Nephron progenitor cell (in vitro differentiated cells): ENCODE measurements around the gene TRAFD1.

Source experiments
- DNase-seq: peaks from one replicate; pipeline ENCODE4 v3.0.0; 2021
- H3K27ac Mint-ChIP-seq: 2 replicates; pipeline ENCODE4 v1.8.0; 2021; ENCODE audit warnings: mild to moderate bottlenecking, moderate library complexity, mixed read lengths
- H3K27me3 Mint-ChIP-seq: 2 replicates; pipeline ENCODE4 v1.8.0; 2021; ENCODE audit warnings: mild to moderate bottlenecking, low read depth, mixed read lengths; ENCODE audit not compliant: poor library complexity
- H3K36me3 Mint-ChIP-seq: 2 replicates; pipeline ENCODE4 v1.8.0; 2021; ENCODE audit warnings: low read depth, mixed read lengths
- H3K4me1 Mint-ChIP-seq: 2 replicates; pipeline ENCODE4 v1.8.0; 2021; ENCODE audit warnings: mixed read lengths
- H3K4me3 Mint-ChIP-seq: 2 replicates; pipeline ENCODE4 v1.8.0; 2021; ENCODE audit warnings: mild to moderate bottlenecking, moderate library complexity, mixed read lengths
- H3K9me3 Mint-ChIP-seq: 2 replicates; pipeline ENCODE4 v1.8.0; 2021; ENCODE audit warnings: mild to moderate bottlenecking, moderate library complexity, mixed read lengths
- TF ChIP-seq, protein P1 (sequence below): fragments of 200-600 bp; sonication (generic); IDR thresholded peaks from 2 replicates; pipeline ENCODE4 v1.5.0; 2021; ENCODE audit warnings: antibody characterized with exemption

The TRAFD1 gene

DNA sequence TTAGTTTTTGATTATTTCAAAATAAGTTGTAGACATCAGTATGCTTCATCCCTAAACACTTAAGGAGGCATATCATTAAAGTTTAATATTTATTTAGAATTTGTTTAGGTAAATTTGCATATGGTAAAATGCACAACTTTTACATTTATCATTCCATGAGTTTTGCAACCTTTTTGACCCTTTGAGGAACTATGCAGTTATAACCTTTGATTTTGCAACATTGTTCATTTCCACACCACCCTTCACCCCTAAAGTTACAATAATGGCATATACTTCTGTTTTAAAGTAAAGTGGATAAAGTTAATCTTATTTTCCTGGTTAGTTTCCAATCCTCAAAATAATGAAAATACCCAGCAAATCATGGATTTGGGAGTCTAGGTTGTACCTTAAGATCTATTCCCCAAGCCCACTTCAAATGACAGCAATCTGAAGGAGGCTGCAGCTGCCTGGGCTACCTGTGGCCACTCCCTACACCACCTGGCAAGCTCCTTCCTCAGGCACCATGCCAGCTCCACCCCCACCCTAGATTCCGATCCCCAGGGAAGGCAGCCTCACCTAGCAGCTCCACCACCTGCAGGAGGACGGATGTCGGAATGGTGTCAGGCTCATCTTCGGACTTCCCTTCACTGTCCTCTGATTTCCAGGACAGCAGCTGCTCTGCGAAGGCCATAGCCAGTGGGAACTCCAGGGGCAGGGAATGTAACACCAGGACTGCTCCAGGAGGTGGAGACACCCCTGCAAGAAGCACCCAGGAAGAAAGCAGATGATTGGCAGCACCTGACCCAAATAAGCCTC, 65.1 kb downstream of the TRAFD1 start:
- Mint-ChIP-seq H3K4me3 (no peak overlapping the region), H3K36me3 (peaks cover 61% of the 10 kb centered on the region), H3K4me1 (no peaks in the 10 kb centered on the region), H3K9me3 (no peaks in the 10 kb centered on the region), H3K27me3 (no peaks in the 10 kb centered on the region), H3K27ac (no peak overlapping the region)
- no peak for DNase-seq
- TF ChIP-seq, protein P1, sequence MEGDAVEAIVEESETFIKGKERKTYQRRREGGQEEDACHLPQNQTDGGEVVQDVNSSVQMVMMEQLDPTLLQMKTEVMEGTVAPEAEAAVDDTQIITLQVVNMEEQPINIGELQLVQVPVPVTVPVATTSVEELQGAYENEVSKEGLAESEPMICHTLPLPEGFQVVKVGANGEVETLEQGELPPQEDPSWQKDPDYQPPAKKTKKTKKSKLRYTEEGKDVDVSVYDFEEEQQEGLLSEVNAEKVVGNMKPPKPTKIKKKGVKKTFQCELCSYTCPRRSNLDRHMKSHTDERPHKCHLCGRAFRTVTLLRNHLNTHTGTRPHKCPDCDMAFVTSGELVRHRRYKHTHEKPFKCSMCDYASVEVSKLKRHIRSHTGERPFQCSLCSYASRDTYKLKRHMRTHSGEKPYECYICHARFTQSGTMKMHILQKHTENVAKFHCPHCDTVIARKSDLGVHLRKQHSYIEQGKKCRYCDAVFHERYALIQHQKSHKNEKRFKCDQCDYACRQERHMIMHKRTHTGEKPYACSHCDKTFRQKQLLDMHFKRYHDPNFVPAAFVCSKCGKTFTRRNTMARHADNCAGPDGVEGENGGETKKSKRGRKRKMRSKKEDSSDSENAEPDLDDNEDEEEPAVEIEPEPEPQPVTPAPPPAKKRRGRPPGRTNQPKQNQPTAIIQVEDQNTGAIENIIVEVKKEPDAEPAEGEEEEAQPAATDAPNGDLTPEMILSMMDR = no peak

DNA sequence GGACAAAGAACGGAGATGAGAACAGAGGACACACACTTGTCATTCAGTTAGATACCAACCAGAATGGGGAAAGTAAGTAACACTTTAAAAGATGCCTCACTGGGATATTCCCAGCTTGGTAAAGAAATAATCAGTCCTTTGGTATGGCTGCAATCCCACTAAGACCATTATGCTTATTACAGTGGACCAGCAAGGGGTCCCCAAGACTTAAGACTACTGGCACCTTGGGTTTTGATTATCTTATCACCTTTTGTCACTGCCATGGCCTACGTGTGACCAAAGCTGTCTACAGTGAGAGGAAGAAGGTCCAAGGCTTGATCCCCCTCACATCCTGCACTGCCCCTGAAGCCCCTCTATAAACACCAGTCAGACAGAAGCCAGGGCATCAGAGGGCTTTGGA, 65.8 kb downstream of the TRAFD1 start:
- H3K4me3 Mint-ChIP-seq = no peak overlapping the region
- no peaks in the 10 kb centered on the region for H3K27me3 Mint-ChIP-seq
- H3K4me1 Mint-ChIP-seq = no peaks in the 10 kb centered on the region
- no peaks in the 10 kb centered on the region for H3K9me3 Mint-ChIP-seq
- no peak overlapping the region for H3K27ac Mint-ChIP-seq
- TF ChIP-seq, protein P1 = no peak
- DNase-seq = no peak
- H3K36me3 Mint-ChIP-seq = peaks cover 63% of the 10 kb centered on the region

DNA sequence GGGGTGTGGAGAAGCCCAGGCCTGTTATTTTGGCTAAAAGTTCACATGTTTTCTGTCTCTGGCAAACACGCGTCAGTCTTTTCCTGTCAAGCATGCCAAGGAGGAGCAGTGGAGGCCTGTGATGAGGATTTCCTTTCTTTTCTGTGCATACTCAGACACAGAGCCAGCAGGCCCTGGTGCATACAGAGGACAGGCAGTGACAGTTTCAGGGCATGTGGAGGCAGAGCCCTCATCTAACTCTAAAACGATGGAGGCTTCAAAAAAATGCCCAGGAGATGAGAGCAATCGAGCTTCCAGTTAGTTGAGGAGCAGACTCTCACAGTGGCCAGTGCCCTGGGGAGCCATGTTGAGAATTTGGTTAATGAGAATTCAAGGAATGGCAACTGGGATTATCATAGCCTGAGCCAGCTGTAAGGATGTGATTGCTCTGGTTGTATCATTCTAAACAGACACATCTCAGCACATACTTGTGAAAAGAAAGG, 66.5 kb downstream of the TRAFD1 start:
- Mint-ChIP-seq H3K36me3 (peaks cover 67% of the 10 kb centered on the region), H3K4me3 (no peak overlapping the region), H3K27me3 (no peaks in the 10 kb centered on the region), H3K27ac (no peak overlapping the region), H3K9me3 (no peaks in the 10 kb centered on the region), H3K4me1 (no peaks in the 10 kb centered on the region)
- TF ChIP-seq, protein P1 = no peak
- DNase-seq = no peak

DNA sequence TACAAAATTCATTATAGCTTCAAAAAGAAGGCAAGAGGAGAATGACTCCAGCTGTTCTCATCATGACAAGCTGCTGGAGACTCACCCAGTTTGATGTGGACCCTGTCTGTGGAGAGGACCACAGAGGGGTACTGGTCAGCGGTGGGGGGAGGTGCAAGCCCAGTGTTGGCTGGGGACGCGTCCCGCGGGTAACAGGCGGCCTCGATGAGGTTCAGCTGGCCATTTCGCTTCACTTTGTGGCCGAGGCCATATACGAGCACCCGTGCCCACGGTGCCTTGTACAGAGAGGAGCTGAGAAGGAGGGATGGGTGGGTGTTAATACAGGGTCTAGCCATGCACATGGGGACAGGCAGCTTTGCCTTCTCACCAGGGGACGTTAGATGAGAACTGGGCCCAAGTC, 67.1 kb downstream of the TRAFD1 start:
- Mint-ChIP-seq H3K36me3 (peaks cover 66% of the 10 kb centered on the region), H3K27me3 (no peaks in the 10 kb centered on the region), H3K4me3 (no peak overlapping the region), H3K9me3 (no peaks in the 10 kb centered on the region), H3K4me1 (no peaks in the 10 kb centered on the region), H3K27ac (no peak overlapping the region)
- DNase-seq = no peak
- TF ChIP-seq, protein P1 = no peak

DNA sequence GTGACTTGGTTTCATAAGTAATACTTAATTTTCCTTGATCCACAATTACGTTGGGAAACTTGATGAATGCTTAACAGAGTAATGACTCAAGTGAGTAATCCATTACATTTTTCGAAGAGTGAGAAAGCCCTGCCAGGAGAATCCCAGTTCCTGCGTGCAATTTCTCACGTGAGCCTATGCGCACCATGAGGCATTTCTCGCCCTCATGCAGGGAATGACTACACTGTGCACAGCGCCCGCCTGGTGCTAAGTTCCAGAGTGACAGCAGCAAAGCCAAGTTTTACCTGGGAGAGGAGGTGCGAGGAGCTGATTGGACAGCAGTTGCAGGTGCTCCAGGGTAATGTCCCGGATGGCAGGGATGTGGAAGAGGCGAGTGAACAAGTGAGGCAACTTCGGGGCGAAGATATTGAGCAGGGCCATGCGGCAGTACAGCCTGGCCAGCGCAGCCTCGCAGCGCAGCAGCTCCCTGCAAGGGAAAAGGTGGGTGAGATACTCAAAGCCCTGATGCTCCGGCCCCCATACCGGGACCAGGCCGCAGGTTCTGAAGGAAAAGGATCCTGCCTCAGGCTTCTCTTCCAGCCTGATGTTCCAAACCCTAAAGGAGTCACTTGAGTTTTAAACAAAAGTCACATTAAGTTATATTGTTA, 69.4 kb downstream of the TRAFD1 start:
- no peaks in the 10 kb centered on the region for H3K9me3 Mint-ChIP-seq
- TF ChIP-seq, protein P1 = no peak
- H3K27me3 Mint-ChIP-seq = no peaks in the 10 kb centered on the region
- no peak for DNase-seq
- H3K4me3 Mint-ChIP-seq = no peak overlapping the region
- no peaks in the 10 kb centered on the region for H3K4me1 Mint-ChIP-seq
- H3K27ac Mint-ChIP-seq = no peak overlapping the region
- H3K36me3 Mint-ChIP-seq = peaks cover 73% of the 10 kb centered on the region
